Measurements from ENCODE around the gene PNPLA8. TPM values are rescaled to one million over a fixed set of nuclear protein-coding genes. Genes with fewer than 3 reads are reported as not detected.

Gene PNPLA8, protein sequence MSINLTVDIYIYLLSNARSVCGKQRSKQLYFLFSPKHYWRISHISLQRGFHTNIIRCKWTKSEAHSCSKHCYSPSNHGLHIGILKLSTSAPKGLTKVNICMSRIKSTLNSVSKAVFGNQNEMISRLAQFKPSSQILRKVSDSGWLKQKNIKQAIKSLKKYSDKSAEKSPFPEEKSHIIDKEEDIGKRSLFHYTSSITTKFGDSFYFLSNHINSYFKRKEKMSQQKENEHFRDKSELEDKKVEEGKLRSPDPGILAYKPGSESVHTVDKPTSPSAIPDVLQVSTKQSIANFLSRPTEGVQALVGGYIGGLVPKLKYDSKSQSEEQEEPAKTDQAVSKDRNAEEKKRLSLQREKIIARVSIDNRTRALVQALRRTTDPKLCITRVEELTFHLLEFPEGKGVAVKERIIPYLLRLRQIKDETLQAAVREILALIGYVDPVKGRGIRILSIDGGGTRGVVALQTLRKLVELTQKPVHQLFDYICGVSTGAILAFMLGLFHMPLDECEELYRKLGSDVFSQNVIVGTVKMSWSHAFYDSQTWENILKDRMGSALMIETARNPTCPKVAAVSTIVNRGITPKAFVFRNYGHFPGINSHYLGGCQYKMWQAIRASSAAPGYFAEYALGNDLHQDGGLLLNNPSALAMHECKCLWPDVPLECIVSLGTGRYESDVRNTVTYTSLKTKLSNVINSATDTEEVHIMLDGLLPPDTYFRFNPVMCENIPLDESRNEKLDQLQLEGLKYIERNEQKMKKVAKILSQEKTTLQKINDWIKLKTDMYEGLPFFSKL
- 34.3 and 42.0 TPM in 2 replicates for total RNA-seq

DNA sequence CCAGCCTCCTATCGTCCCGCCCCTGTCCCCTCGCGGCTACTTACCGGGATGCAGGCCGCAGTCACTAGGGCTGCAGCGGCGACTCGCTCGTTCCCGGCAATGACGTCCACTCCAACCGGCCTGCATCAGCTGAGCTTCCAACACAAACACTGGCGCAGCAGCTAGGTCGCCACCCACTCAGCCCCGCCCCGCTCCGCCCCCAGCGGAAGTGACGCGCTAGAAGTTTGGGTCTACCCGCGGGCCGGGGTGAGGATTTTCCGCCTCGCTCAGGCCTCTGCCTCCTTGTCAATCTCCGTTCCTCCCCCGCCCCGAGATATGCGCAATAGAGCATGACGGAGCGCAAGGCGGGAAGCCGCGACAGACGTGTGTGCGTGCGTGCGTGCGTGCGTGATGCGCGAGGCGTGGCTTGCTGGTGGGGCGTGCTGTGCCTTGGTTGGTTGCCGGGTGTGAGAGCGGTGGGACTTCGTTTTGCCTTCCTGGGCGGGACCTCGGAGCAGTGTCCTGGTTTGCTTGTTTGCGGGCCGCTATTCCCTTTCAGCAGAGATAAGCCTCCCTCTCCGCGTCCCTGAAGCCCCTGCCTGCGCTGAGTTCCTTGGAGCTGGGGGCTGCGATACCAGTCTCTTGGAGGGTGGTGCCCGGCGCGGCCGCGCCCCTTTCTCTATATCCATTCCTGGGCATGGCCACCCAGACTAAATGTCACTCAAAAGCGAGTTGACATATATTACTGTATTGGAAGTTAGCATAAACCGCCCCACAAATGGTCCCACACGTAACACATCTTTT is at the start of gene PNPLA8:
Gene PNPLA8, minus strand, starts transcription at position 151 of the 783 bp plus-strand sequence. CDS start 10,644 bp downstream, outside the sequence.

DNA sequence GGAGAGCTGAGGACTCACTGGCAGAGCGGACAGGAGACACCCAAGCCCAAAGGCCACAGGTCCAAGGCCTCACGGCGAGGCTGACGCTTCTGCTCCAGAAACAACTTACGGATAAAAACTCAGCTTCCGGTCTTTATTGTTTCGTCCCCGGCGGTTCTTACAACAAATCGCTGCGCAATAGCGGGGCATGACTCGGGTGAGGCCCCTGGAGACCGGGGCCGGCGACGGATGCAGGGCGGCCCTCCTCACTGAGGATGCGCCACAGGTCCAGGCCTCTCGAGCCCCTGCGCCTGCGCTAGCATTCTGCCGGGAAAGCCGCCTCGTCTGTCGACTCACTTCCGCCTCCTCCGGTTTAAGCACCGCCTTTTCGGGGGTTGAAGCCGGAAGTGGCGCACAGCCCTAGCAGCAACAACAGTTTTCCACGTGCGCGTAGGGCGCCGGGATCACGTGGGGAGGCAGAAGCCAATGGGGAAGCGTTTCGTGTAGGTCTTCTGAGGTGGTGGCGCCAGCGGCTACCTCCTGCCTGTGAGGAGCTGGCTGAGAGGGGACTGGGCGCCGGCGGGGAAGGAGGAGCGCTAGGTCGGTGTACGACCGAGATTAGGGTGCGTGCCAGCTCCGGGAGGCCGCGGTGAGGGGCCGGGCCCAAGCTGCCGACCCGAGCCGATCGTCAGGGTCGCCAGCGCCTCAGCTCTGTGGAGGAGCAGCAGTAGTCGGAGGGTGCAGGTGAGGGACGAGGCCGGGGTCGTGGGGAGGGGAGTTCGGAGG is 43.6 kb upstream of the PNPLA8 start, which contains the start of the genes DNAJB9 and THAP5:
Gene DNAJB9, plus strand, starts transcription at position 494 of the 765 bp plus-strand sequence. CDS start 1,853 bp downstream, outside the sequence.
Gene THAP5, minus strand, starts transcription at position 326 of the 765 bp plus-strand sequence. Its CDS starts 137 bp downstream, at position 189.

DNA sequence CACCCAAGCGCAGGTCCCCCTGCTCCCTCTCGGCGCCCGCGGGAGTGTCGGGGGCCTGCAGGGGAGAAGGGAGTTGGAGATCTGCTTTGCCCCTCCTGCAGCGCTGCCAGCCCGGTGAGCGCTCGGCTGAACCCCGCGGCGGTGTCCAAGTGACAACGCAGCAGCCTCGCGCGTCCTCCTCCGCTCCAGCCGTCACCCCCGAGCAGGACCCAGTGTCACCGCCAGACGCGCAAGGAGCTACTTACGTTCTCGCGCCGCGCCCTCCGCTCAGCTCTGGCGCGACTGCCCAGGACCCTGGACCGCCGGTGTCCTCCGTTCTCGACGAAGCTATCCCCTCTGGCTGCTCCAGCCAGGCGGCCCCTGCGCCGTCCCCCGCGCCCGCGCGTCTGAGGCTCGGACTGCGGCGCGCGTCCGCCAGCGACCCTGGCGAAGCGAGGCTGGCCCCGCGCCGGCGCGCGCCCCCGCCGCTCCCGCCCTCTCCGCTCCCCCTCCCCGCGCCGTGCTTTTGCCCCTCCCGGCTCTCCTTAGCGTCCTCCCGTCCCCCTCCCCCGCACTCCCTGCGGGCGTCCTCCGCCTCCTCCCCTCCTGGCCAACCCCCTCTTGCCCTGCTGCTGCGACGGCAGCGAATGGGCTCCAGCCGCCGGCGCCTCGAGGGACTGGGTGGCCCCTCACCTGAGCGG is 69.8 kb downstream of the PNPLA8 start, which contains the start of gene NRCAM:
Gene NRCAM, minus strand, starts transcription at position 439 of the 680 bp plus-strand sequence. CDS start 216,372 bp downstream, outside the sequence.

Other genes starting within 250 kb of the PNPLA8 start
- gene NRCAM, start 69.7 kb downstream of the PNPLA8 start, total RNA-seq = 2.3 and 10.4 TPM in 2 replicates
- 19.2 and 24.8 TPM in 2 replicates for gene THAP5, start 43.6 kb upstream of the PNPLA8 start, total RNA-seq
- gene DNAJB9, start 43.7 kb upstream of the PNPLA8 start, total RNA-seq = 45.8 and 112 TPM in 2 replicates